GM13976 (cell line): ENCODE measurements around the gene PLA2G5.

Experiments
- DNase-seq: peaks from one replicate; pipeline ENCODE4 v3.0.0; 2012; ENCODE audit warnings: low spot score
- CTCF ChIP-seq: IDR thresholded peaks from 2 replicates; pipeline ENCODE4 v1.5.1; 2012; ENCODE audit warnings: borderline replicate concordance, mild to moderate bottlenecking; ENCODE audit not compliant: insufficient read depth; ENCODE audit errors: extremely low read depth, missing control alignments, control extremely low read depth
- in situ Hi-C: fragments of 300-500 bp; cut with MboI; formaldehyde crosslinking; loops from one replicate; pipeline ENCODE4 v1.12.0; 2022; ENCODE audit warnings: low sequenced_read_pairs, mixed read lengths, inconsistent platforms; ENCODE audit not compliant: unreplicated experiment

PLA2G5 gene

GRCh38 chr1:20139776-20140612 lies 70.0 kb downstream of the PLA2G5 start:
- no peak for TF ChIP-seq CTCF
- DNase-seq = no peak
- in situ Hi-C loops = no loop called here

DNA sequence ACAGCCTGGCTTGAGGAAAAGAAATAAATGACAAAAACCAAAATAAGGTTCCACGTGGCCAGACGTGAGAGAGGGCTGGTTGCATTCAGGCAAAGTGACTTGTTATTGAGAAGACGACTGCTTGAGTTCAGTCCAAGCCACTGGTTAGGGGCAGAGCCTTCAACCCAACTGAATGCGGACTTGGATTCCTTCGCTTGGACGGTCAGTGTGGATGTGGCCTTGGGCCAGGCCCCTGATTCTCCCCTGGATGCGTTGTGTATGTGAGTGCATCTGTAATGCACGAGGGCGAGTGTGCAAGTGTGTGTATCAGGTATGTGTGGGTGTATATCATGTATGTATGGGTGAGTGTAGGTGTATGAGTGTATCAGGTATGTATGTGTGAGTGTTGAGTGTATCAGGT lies 71.0 kb downstream of the PLA2G5 start:
- in situ Hi-C loops = no loop called here
- DNase-seq = no peak
- TF ChIP-seq CTCF = no peak

DNA sequence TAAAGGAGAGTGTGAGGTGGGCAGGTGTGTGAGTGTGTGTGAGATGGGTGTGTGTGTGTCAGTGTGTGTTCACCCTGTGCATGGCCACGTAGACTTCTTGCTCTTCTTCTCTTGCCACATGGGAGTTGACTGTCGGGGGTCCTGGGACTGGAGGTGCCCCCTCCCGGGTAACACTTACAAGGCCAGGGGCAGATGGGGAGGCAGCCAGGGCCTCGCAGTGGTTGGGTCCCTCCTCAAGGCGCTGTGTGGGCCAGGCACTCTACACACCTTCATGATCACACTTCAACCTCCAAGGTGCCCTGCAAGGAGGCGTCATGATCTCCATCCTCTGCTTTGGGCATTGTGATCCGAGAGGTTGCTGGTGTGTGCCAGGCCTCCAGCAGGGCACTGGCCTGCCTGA lies 71.5 kb downstream of the PLA2G5 start:
- no peak for TF ChIP-seq CTCF
- in situ Hi-C loops = no loop called here
- DNase-seq = no peak
